22Rv1 (cell line): ENCODE measurements around the gene ENTPD8.

Experiments used
- ZFX ChIP-seq: fragments of 450-650 bp; IDR thresholded peaks from 2 replicates; pipeline ENCODE4 v1.6.1; 2017; ENCODE audit warnings: antibody characterized with exemption, borderline replicate concordance
- TF ChIP-seq, protein P1 (sequence below): fragments of 450-650 bp; IDR thresholded peaks from 2 replicates; pipeline ENCODE4 v1.5.1; 2017; ENCODE audit warnings: mild to moderate bottlenecking

GRCh38 chr9:137416006-137416562, 25.1 kb downstream of the ENTPD8 start:
- TF ChIP-seq, protein P1, sequence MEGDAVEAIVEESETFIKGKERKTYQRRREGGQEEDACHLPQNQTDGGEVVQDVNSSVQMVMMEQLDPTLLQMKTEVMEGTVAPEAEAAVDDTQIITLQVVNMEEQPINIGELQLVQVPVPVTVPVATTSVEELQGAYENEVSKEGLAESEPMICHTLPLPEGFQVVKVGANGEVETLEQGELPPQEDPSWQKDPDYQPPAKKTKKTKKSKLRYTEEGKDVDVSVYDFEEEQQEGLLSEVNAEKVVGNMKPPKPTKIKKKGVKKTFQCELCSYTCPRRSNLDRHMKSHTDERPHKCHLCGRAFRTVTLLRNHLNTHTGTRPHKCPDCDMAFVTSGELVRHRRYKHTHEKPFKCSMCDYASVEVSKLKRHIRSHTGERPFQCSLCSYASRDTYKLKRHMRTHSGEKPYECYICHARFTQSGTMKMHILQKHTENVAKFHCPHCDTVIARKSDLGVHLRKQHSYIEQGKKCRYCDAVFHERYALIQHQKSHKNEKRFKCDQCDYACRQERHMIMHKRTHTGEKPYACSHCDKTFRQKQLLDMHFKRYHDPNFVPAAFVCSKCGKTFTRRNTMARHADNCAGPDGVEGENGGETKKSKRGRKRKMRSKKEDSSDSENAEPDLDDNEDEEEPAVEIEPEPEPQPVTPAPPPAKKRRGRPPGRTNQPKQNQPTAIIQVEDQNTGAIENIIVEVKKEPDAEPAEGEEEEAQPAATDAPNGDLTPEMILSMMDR, result no peak
- no peak for TF ChIP-seq ZFX
